Kidney (tissue), 14 donors: ENCODE results near the gene ERC2. TPM values are rescaled to one million over a fixed set of nuclear protein-coding genes. Genes with fewer than 3 reads are reported as not detected.
A peak's percentile ranks its signal among the peaks of the same experiment; 100 is the strongest.

Source experiments
- DNase-seq, 5 donors: peaks; one replicate each; pipeline ENCODE4 v3.0.0-alpha.2; 2013 to 2020
- FAIRE-seq: peaks from 2 replicates; lab custom pipeline; 2012; peaks lifted over from hg19 to GRCh38; lab: Jason Lieb, UNC
- H3K27ac ChIP-seq, 2 donors: one replicate each; pipeline ENCODE4 v1.7.0; 2013; ENCODE audit warnings: low read depth in 2 of 2, low read length in 2 of 2, inconsistent platforms in 1 of 2
- H3K27me3 ChIP-seq: one replicate; pipeline ENCODE4 v1.7.1; 2013; ENCODE audit warnings: low read length, inconsistent platforms; ENCODE audit not compliant: control insufficient read depth, insufficient read depth
- H3K36me3 ChIP-seq, 3 donors: one replicate each; pipeline versions ENCODE4 v1.7.0 to v1.7.1; 2013; ENCODE audit warnings: low read length in 3 of 3, control low read depth in 1 of 3, inconsistent platforms in 1 of 3; ENCODE audit not compliant: insufficient read depth in 3 of 3, control insufficient read depth in 2 of 3
- H3K4me1 ChIP-seq, 3 donors: one replicate each; pipeline versions ENCODE4 v1.7.0 to v1.7.1; 2013; ENCODE audit warnings: low read length in 3 of 3, inconsistent platforms in 1 of 3, low read depth in 1 of 3; ENCODE audit not compliant: control insufficient read depth in 2 of 3, insufficient read depth in 2 of 3
- H3K4me3 ChIP-seq, 3 donors: one replicate each; pipeline versions ENCODE4 v1.7.0 to v1.8.1; 2013; ENCODE audit warnings: low read length in 3 of 3, control low read depth in 1 of 3, inconsistent platforms in 1 of 3
- H3K9ac ChIP-seq, 3 donors: one replicate each; pipeline versions ENCODE4 v1.7.0 to v1.7.1; 2013; ENCODE audit warnings: low read length in 3 of 3, control low read depth in 1 of 3, inconsistent platforms in 1 of 3
- H3K9me3 ChIP-seq, 3 donors: one replicate each; pipeline versions ENCODE4 v1.7.0 to v1.7.1; 2013; ENCODE audit warnings: low read length in 3 of 3, control low read depth in 1 of 3, inconsistent platforms in 1 of 3; ENCODE audit not compliant: control insufficient read depth in 2 of 3, insufficient read depth in 1 of 3
- CTCF ChIP-seq: IDR thresholded peaks from 3 replicates; pipeline ENCODE4 v1.5.1; 2012; ENCODE audit warnings: mild to moderate bottlenecking, moderate library complexity, borderline replicate concordance; ENCODE audit not compliant: insufficient read depth; ENCODE audit errors: extremely low read depth
- intact Hi-C: fragments of 100-400 bp; cut with DNase I; formaldehyde crosslinking; loops from one replicate; pipeline ENCODE4 v1.11.1; 2022
- polyA plus RNA-seq: library from polyadenylated mRNA; stranded (reverse); fragments of 350-450 nt; fragmentation: Illumina TruSeq; extraction: RNeasy Lipid Tissue Mini Kit (QIAGEN cat#74804); gene quantifications from one replicate; pipeline ENCODE4 v1.2.3, GENCODE V29; 2014; ENCODE audit warnings: low read depth, low replicate concordance; ENCODE audit not compliant: insufficient read depth
- total RNA-seq: library from RNA; stranded (reverse); fragmentation: NEBNext Ultra II Directional; extraction: Animal tissue kit (Norgen Biotek cat#: 25700); gene quantifications from one replicate; pipeline ENCODE4 v1.2.1, GENCODE V29; 2021
- donor health status: control.
- donor health status: control.
- donor health status: control.
- donor health status: control.
- donor health status: control.
- donor health status: DM: yes; HTN: yes; CAD: no.
- donor health status: Normal renal cell carcinoma (clear cell type).

The ERC2 gene
- total and polyA plus RNA-seq, 2 donors from 2014 or later: 0.92 to 3.8 TPM

GRCh38 chr3:55592572-55592971 is 875.7 kb downstream of the ERC2 start:
- Histone ChIP-seq H3K27me3 (no peaks in the 10 kb centered on the region), H3K4me3 (no peak overlapping the region), H3K36me3 (no peaks in the 10 kb centered on the region), H3K4me1 (no peaks in the 10 kb centered on the region), H3K9ac (no peak overlapping the region), H3K27ac (no peak overlapping the region), H3K9me3 (no peaks in the 10 kb centered on the region)
- peak in 2 of 5 donors; percentile 68 to 79 for DNase-seq
- no peak for FAIRE-seq
- no peak for TF ChIP-seq CTCF
- intact Hi-C loops: no loop called here

- Histone ChIP-seq H3K27ac (no peak overlapping the region), H3K27me3 (no peaks in the 10 kb centered on the region), H3K9me3 (no peaks in the 10 kb centered on the region), H3K4me3 (no peak overlapping the region), H3K36me3 (no peaks in the 10 kb centered on the region), H3K4me1 (no peaks in the 10 kb centered on the region), H3K9ac (no peak overlapping the region)
- no peak for TF ChIP-seq CTCF
- DNase-seq: no peak
- intact Hi-C loops: no loop called here
- FAIRE-seq: no peak
Measured at GRCh38 chr3:55591888-55592287, 876.4 kb downstream of the ERC2 start.

GRCh38 chr3:55588146-55588765 is 880.0 kb downstream of the ERC2 start:
- H3K27me3 ChIP-seq: no peaks in the 10 kb centered on the region
- FAIRE-seq (no peak), DNase-seq (peak in 2 of 5 donors; percentile 58 to 76)
- no peak overlapping the region for H3K27ac ChIP-seq
- H3K36me3 ChIP-seq: no peaks in the 10 kb centered on the region
- intact Hi-C loops: no loop called here
- no peaks in the 10 kb centered on the region for H3K4me1 ChIP-seq
- H3K9me3 ChIP-seq: no peaks in the 10 kb centered on the region
- H3K9ac ChIP-seq: no peak overlapping the region
- H3K4me3 ChIP-seq: no peak overlapping the region
- TF ChIP-seq CTCF: no peak

GRCh38 chr3:55585856-55586255 is 882.4 kb downstream of the ERC2 start:
- no peak overlapping the region for H3K4me3 ChIP-seq
- no peaks in the 10 kb centered on the region for H3K4me1 ChIP-seq
- TF ChIP-seq CTCF: no peak
- no peak for DNase-seq
- no peak for FAIRE-seq
- H3K9ac ChIP-seq: no peak overlapping the region
- no peaks in the 10 kb centered on the region for H3K36me3 ChIP-seq
- no peak overlapping the region for H3K27ac ChIP-seq
- H3K9me3 ChIP-seq: no peaks in the 10 kb centered on the region
- intact Hi-C loops: no loop called here
- no peaks in the 10 kb centered on the region for H3K27me3 ChIP-seq
